Mammary epithelial cell (primary cell): ENCODE data around the gene PAK5.

Experiments
- CTCF ChIP-seq, 2 donors: IDR thresholded peaks in 1 of 2; conservative IDR thresholded peaks in 1 of 2; 2 replicates each; pipeline ENCODE4 v1.5.1; 2011 to 2012; ENCODE audit warnings: inconsistent platforms in 2 of 2, low read length in 2 of 2, mild to moderate bottlenecking in 2 of 2, control low read depth in 1 of 2, low read depth in 1 of 2; ENCODE audit not compliant: insufficient read depth in 1 of 2; ENCODE audit errors: extremely low read depth in 1 of 2
- EZH2 ChIP-seq: IDR thresholded peaks from 2 replicates; pipeline ENCODE4 v1.6.1; 2012; ENCODE audit warnings: low read length, inconsistent platforms, borderline replicate concordance

GRCh38 chr20:9570612-9571011, 268.3 kb downstream of the PAK5 start:
- no peak for TF ChIP-seq CTCF (conservative IDR thresholded peaks at IDR 0.05 in 1 of 2, IDR thresholded peaks at IDR 0.05 in 1 of 2; ENCODE audit: extremely low read depth in 1 of 2, insufficient read depth in 1 of 2, low read depth in 1 of 2, low read length in 2 of 2)
- TF ChIP-seq EZH2 = no peak
